Lung (tissue), 12 donors: ENCODE measurements around the gene CENATAC. TPM values are rescaled to one million over a fixed set of nuclear protein-coding genes. Genes with fewer than 3 reads are reported as not detected.

Experiments
- ATAC-seq: fragments of 200-7000 bp; cut with Tn5 transposase; one replicate; pipeline ENCODE4 v1.9.1; 2020; ENCODE audit warnings: moderate number of reproducible peaks; ENCODE audit not compliant: insufficient read depth, low FRiP score
- DNase-seq, 3 donors: peaks; one replicate each; pipeline ENCODE4 v3.0.0-alpha.2; 2013 to 2017
- H3K27ac ChIP-seq, 2 donors: one replicate each; pipeline ENCODE4 v1.5.1; 2013; ENCODE audit warnings: mild to moderate bottlenecking in 2 of 2, moderate library complexity in 2 of 2, control low read depth in 1 of 2, inconsistent platforms in 1 of 2, low read depth in 1 of 2, low read length in 1 of 2
- H3K27me3 ChIP-seq, 3 donors: one replicate each; pipeline ENCODE4 v1.5.1; 2013; ENCODE audit warnings: low read length in 2 of 3; ENCODE audit not compliant: control insufficient read depth in 3 of 3, insufficient read depth in 3 of 3
- H3K36me3 ChIP-seq, 4 donors: one replicate each; pipeline ENCODE4 v1.5.1; 2013; ENCODE audit warnings: low read length in 4 of 4, mild to moderate bottlenecking in 1 of 4, moderate library complexity in 1 of 4; ENCODE audit not compliant: control insufficient read depth in 4 of 4, insufficient read depth in 4 of 4
- H3K4me1 ChIP-seq, 5 donors: one replicate each; pipeline ENCODE4 v1.5.1; 2013; ENCODE audit warnings: low read length in 5 of 5, mild to moderate bottlenecking in 2 of 5, moderate library complexity in 1 of 5; ENCODE audit not compliant: control insufficient read depth in 5 of 5, insufficient read depth in 5 of 5
- H3K4me3 ChIP-seq: one replicate; pipeline ENCODE4 v1.5.1; 2013; ENCODE audit warnings: mild to moderate bottlenecking, control low read depth, moderate library complexity
- H3K9ac ChIP-seq, 2 donors: one replicate each; pipeline ENCODE4 v1.5.1; 2013; ENCODE audit warnings: low read length in 2 of 2, control low read depth in 1 of 2; ENCODE audit not compliant: insufficient read depth in 1 of 2
- H3K9me3 ChIP-seq, 4 donors: one replicate each; pipeline ENCODE4 v1.5.1; 2013; ENCODE audit warnings: low read length in 3 of 4, mild to moderate bottlenecking in 1 of 4, moderate library complexity in 1 of 4; ENCODE audit not compliant: control insufficient read depth in 4 of 4, insufficient read depth in 3 of 4
- CTCF ChIP-seq: IDR thresholded peaks from 2 replicates; pipeline ENCODE4 v1.5.1; 2012; ENCODE audit warnings: mild to moderate bottlenecking; ENCODE audit errors: control extremely low read depth, extremely low read depth
- WGBS, 2 donors: extraction: QIAGEN DNeasy Blood & Tissue Kit; methylation state at CpG; one replicate each; pipeline ENCODE4 v1.1.7; 2013; 5-methylcytosine and 5-hydroxymethylcytosine counted together
- polyA plus RNA-seq, 2 donors: library from polyadenylated mRNA; stranded (reverse); fragments of 200-250 nt; gene quantifications; one replicate each; pipeline ENCODE4 v1.2.1, GENCODE V29; 2013
- total RNA-seq, 2 donors: library from RNA; depleted of rRNA in 1 of 2; stranded (reverse); fragments of >200 nt in 1 of 2; gene quantifications; one replicate each; pipeline ENCODE4 v1.2.1, GENCODE V29; 2014 to 2021
- donor health status: control.
- donor health status: control.
- donor health status: Bipolar disorder and iron deficiency.
- donor health status: healthy.
- donor health status: DM: yes; HTN: yes; CAD: no.

Gene CENATAC
- total and polyA plus RNA-seq, 4 donors: 12.3 to 97.5 (median 53.5) TPM

GRCh38 chr11:119025978-119026766 is 28.2 kb downstream of the CENATAC start:
- TF ChIP-seq CTCF: no peak
- DNase-seq: no peak
- H3K27ac ChIP-seq: no peak overlapping the region

GRCh38 chr11:119026970-119027369 is 29.0 kb downstream of the CENATAC start:
- DNase-seq (no peak), ATAC-seq (no peak)
- H3K9ac ChIP-seq: no peak overlapping the region
- H3K4me3 ChIP-seq: no peak overlapping the region
- H3K4me1 ChIP-seq: peaks cover 0 to 27% (median 12%) of the 10 kb centered on the region in 5 donors
- peaks cover 2 to 23% (median 10%) of the 10 kb centered on the region in 4 donors for H3K36me3 ChIP-seq
- no peak overlapping the region for H3K27ac ChIP-seq
- WGBS, 2 donors: 95 to 100% methylated on average over 2 of the region's 2 CpGs
- no peaks in the 10 kb centered on the region for H3K27me3 ChIP-seq
- no peak for TF ChIP-seq CTCF
- H3K9me3 ChIP-seq: no peaks in the 10 kb centered on the region

More at GRCh38 chr11:119025978-119026766, 28.2 kb downstream of the CENATAC start:
- Histone ChIP-seq H3K9ac (no peak overlapping the region), H3K4me1 (peaks cover 0 to 27% (median 12%) of the 10 kb centered on the region in 5 donors), H3K4me3 (no peak overlapping the region), H3K27me3 (no peaks in the 10 kb centered on the region), H3K36me3 (peaks cover 9 to 25% (median 14%) of the 10 kb centered on the region in 4 donors), H3K9me3 (no peaks in the 10 kb centered on the region)
- 93% methylated on average over 16 of the region's 16 CpGs for WGBS, 2 donors
- ATAC-seq: no peak

- WGBS, 2 donors: 97 to 98% methylated on average over 9 of the region's 9 CpGs
- no peak for ATAC-seq
- Histone ChIP-seq H3K36me3 (peaks cover 0 to 20% (median 7%) of the 10 kb centered on the region in 4 donors), H3K27ac (no peak overlapping the region), H3K27me3 (no peaks in the 10 kb centered on the region), H3K4me1 (peaks cover 0 to 27% (median 12%) of the 10 kb centered on the region in 5 donors), H3K9ac (no peak overlapping the region), H3K4me3 (no peak overlapping the region), H3K9me3 (no peaks in the 10 kb centered on the region)
- no peak for TF ChIP-seq CTCF
- DNase-seq: no peak
Observed at GRCh38 chr11:119027561-119028345, 29.8 kb downstream of the CENATAC start.
